Measurements from ENCODE around the gene MCTP1. TPM values are rescaled to one million over a fixed set of nuclear protein-coding genes. Genes with fewer than 3 reads are reported as not detected.

Gene MCTP1
- total RNA-seq, 1 donor from 2014 or later: 3.7 TPM

DNA sequence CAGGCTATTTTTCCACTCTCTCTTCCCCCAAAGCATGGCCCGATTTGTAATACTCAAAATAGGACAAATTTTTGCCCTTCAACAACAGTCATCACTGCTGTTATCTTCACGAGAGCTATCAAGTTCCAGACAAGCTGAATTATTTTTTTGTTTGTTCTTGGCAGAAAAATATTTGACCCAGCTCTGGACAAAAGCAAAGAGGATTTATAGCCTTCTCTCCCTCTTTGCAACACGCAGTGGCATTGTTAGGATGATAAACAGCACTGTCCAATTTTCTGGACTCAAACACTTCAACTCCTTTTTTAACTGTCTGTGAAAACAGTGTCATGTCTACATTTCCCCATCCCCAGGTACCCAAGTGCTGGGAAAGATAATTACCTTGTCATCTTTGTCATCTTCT, 506.2 kb downstream of the MCTP1 start:
- H3K27me3 ChIP-seq: no peaks in the 10 kb centered on the region
- TF ChIP-seq CTCF (IDR thresholded peaks at IDR 0.05): no peak
- TF ChIP-seq EZH2phosphoT487 (IDR thresholded peaks at IDR 0.05): no peak
- no peak for TF ChIP-seq EZH2 (IDR thresholded peaks at IDR 0.05)
- no peaks in the 10 kb centered on the region for H3K9me3 ChIP-seq (ENCODE audit: low read depth)
- no peak for DNase-seq (ENCODE audit: low spot score)
- no peak overlapping the region for H3K9ac ChIP-seq
- Mint-ChIP-seq H3K9me3 (peaks cover 2% of the 10 kb centered on the region), H3K27ac (no peak overlapping the region), H3K27me3 (ENCODE audit: insufficient read depth, low read depth) (peaks cover 3% of the 10 kb centered on the region), H3K4me3 (no peak overlapping the region), H3K36me3 (no peaks in the 10 kb centered on the region), H3K4me1 (peaks cover 22% of the 10 kb centered on the region)
- H3F3A ChIP-seq (ENCODE audit: low read depth): no peaks in the 10 kb centered on the region
- H3K36me3 ChIP-seq: no peaks in the 10 kb centered on the region
- no peak overlapping the region for H2AFZ ChIP-seq (replicated peaks)
- H4K20me1 ChIP-seq (ENCODE audit: low read depth): no peaks in the 10 kb centered on the region
- H3K4me3 ChIP-seq: no peak overlapping the region
- no peaks in the 10 kb centered on the region for H3K79me2 ChIP-seq (ENCODE audit: low read depth)
- H3K4me1 ChIP-seq: no peaks in the 10 kb centered on the region
- no peak overlapping the region for H3K4me2 ChIP-seq
- H3K27ac ChIP-seq: no peak overlapping the region

GRCh38 chr5:94778299-94778698, 506.6 kb downstream of the MCTP1 start:
- Histone ChIP-seq H3K9ac (no peak overlapping the region), H3F3A (ENCODE audit: low read depth) (no peaks in the 10 kb centered on the region), H3K4me1 (no peaks in the 10 kb centered on the region), H3K4me3 (no peak overlapping the region), H3K27me3 (no peaks in the 10 kb centered on the region), H3K9me3 (ENCODE audit: low read depth) (no peaks in the 10 kb centered on the region), H2AFZ (replicated peaks) (peak overlapping the region; percentile 54), H3K4me2 (no peak overlapping the region), H4K20me1 (ENCODE audit: low read depth) (no peaks in the 10 kb centered on the region), H3K36me3 (no peaks in the 10 kb centered on the region), H3K79me2 (ENCODE audit: low read depth) (no peaks in the 10 kb centered on the region), H3K27ac (no peak overlapping the region)
- no peak for DNase-seq (ENCODE audit: low spot score)
- TF ChIP-seq CTCF (IDR thresholded peaks at IDR 0.05) (no peak), EZH2 (IDR thresholded peaks at IDR 0.05) (no peak)
- Mint-ChIP-seq H3K4me1 (peaks cover 24% of the 10 kb centered on the region), H3K9me3 (peaks cover 6% of the 10 kb centered on the region), H3K27me3 (ENCODE audit: insufficient read depth, low read depth) (peaks cover 3% of the 10 kb centered on the region), H3K36me3 (no peaks in the 10 kb centered on the region), H3K27ac (no peak overlapping the region), H3K4me3 (no peak overlapping the region)

DNA sequence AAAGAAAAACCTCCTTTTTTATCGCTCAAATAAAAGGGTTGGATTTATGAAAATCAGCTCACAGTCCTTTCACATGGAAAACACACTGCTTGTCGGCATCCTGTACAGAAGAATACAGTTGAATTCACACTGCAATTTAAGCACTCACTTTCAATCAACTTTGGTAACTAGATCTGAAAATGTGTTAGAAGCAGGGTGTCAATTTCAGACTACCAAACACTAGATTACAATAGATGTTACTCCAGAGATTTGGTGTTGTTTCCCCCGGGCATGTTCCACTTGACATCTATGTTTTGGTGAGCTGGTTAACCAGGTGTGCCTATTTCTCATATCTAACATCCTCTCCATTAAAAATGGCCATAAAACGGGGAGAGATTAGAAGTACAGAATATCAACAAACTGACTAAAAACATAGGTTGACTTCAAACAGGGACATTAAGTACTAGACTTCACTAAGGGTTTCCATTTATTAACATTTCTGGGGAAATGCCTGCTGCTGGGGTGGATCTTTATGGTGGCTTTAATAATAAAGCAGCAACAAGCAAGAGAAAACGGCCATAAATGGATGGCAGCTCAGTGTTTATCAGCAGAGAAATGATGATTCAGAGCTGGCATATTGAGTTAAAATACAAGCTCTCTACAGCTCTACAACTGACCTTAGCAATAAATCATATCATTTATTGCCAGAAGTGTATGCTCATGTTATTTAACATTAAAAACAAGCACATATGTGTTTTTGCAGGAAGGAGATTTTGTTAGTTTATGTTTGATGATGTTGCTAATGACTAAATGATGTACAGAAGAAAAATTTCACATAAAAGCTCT, 507.6 kb downstream of the MCTP1 start:
- Histone ChIP-seq H3K27me3 (no peaks in the 10 kb centered on the region), H2AFZ (replicated peaks) (no peak overlapping the region), H3K4me2 (no peak overlapping the region), H3K9me3 (ENCODE audit: low read depth) (no peaks in the 10 kb centered on the region), H3K9ac (no peak overlapping the region), H4K20me1 (ENCODE audit: low read depth) (no peaks in the 10 kb centered on the region), H3F3A (ENCODE audit: low read depth) (no peaks in the 10 kb centered on the region), H3K4me1 (no peaks in the 10 kb centered on the region), H3K27ac (no peak overlapping the region), H3K79me2 (ENCODE audit: low read depth) (no peaks in the 10 kb centered on the region), H3K4me3 (no peak overlapping the region), H3K36me3 (no peaks in the 10 kb centered on the region)
- no peak overlapping the region for H3K27ac Mint-ChIP-seq
- H3K9me3 Mint-ChIP-seq: peaks cover 6% of the 10 kb centered on the region
- H3K36me3 Mint-ChIP-seq: no peaks in the 10 kb centered on the region
- no peak for DNase-seq (ENCODE audit: low spot score)
- H3K4me3 Mint-ChIP-seq: no peak overlapping the region
- TF ChIP-seq CTCF (IDR thresholded peaks at IDR 0.05) (no peak), EZH2 (IDR thresholded peaks at IDR 0.05) (no peak), EZH2phosphoT487 (IDR thresholded peaks at IDR 0.05) (no peak)
- peaks cover 3% of the 10 kb centered on the region for H3K27me3 Mint-ChIP-seq (ENCODE audit: insufficient read depth, low read depth)
- H3K4me1 Mint-ChIP-seq: peaks cover 24% of the 10 kb centered on the region

All from neural progenitor cell (in vitro differentiated cells).